Measurements from ENCODE around the gene ZNF304.
A peak's percentile ranks its signal among the peaks of the same experiment; 100 is the strongest.

ZNF304 gene

GRCh38 chr19:57319869-57320179 is 31.2 kb upstream of the ZNF304 start:
- CTCF ChIA-PET: no interaction called here

DNA sequence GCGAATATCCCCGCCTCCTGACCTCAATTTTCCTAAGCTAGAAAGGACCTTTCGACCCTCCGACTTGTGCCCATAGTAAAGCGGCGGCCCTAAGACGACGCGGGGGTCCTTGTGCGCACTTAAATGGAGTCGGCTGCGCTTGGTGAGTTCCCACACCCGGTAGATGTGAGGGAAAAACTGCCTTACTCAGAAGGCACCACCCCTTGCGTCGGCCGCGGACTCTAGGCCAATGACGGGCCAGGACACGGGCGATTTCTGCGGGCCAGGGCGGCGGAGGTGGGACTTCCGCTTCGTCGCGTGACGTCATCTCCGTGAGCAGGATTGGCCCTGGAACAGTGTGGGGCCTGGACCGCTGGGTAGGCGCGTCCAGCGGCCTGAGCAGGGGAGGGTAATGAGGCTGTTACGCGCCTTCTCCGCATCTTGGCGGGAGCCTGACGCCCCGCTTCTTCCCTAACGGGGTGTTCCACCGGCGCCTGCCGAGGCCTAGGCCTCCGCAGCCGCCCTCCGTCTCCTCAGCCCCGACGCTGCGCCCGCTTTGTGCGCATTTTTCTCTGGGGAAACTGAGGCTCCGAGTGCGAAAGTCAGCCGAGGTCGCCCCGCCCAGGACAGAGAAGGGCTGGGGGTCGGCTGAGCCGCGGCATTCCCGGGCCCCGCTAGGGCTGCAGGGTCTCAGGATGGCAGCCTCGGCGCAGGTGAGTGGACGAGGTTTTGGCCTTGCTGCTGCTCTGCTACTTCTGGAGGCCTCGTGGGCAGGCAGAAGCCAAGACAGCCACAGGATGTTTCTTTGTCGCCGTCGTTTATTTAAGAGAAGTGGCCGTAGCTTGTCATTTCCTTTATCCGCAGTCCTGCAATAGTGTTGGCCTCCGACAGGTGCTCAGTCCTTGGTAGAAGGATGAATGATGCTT is 30.6 kb upstream of the ZNF304 start, which contains the start of gene ZNF543:
TSS of gene ZNF543 (plus strand) at position 293 of the 905 bp plus-strand sequence. CDS start at position 675, 382 bp downstream.
- ChIA-PET CTCF (no interaction called here), POLR2A (interaction anchor here (0.6 to 1.9 kb wide), 4 partner anchors 15 to 47 kb away, joined by 3 to 9 read pairs (median 4); partner anchors contain the start of gene ZNF304)
- H3K4me3 ChIP-seq (ENCODE audit: low read depth, low read length): peak within 1 kb of the TSS; percentile 91
- peaks cover 20 to 33% of the 10 kb centered on the region in 2 experiments for H3K36me3 ChIP-seq (ENCODE audit: control insufficient read depth in 2 of 2, insufficient read depth in 1 of 2, low read length in 2 of 2)
- no peaks in the 10 kb centered on the region; the same call in 1 of the 2 replicates for H3K4me1 ChIP-seq (ENCODE audit: control insufficient read depth, insufficient read depth, low read length)
- H3K9me3 ChIP-seq (ENCODE audit: control insufficient read depth, insufficient read depth, low read depth, low read length): no peaks in the 10 kb centered on the region
- peak within 1 kb of the TSS; percentile 89 for H3K27ac ChIP-seq (ENCODE audit: extremely low read depth, low read depth, low read length)
- no peak for TF ChIP-seq ZNF175 (tag by site-specific recombination; IDR thresholded peaks at IDR 0.05)
- TF ChIP-seq ZNF677 (tag by site-specific recombination; IDR thresholded peaks at IDR 0.05): no peak
- TF ChIP-seq GFI1B (tag by site-specific recombination; IDR thresholded peaks at IDR 0.05): no peak
- TF ChIP-seq, protein P1, sequence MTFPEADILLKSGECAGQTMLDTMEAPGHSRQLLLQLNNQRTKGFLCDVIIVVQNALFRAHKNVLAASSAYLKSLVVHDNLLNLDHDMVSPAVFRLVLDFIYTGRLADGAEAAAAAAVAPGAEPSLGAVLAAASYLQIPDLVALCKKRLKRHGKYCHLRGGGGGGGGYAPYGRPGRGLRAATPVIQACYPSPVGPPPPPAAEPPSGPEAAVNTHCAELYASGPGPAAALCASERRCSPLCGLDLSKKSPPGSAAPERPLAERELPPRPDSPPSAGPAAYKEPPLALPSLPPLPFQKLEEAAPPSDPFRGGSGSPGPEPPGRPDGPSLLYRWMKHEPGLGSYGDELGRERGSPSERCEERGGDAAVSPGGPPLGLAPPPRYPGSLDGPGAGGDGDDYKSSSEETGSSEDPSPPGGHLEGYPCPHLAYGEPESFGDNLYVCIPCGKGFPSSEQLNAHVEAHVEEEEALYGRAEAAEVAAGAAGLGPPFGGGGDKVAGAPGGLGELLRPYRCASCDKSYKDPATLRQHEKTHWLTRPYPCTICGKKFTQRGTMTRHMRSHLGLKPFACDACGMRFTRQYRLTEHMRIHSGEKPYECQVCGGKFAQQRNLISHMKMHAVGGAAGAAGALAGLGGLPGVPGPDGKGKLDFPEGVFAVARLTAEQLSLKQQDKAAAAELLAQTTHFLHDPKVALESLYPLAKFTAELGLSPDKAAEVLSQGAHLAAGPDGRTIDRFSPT (tag by site-specific recombination; IDR thresholded peaks at IDR 0.05): no peak
- peak; percentile 89 for TF ChIP-seq ZNF10 (tag by site-specific recombination; IDR thresholded peaks at IDR 0.05)
- TF ChIP-seq ZNF670 (tag by site-specific recombination; IDR thresholded peaks at IDR 0.05; ENCODE audit: low read depth): no peak
- TF ChIP-seq ZSCAN23 (tag by site-specific recombination; IDR thresholded peaks at IDR 0.05): no peak
- no peak for TF ChIP-seq ZNF302 (tag by site-specific recombination; IDR thresholded peaks at IDR 0.05; ENCODE audit: low read depth)
- no peak for TF ChIP-seq ZNF148 (tag by site-specific recombination; IDR thresholded peaks at IDR 0.05; ENCODE audit: borderline replicate concordance)
- no peak for TF ChIP-seq ZNF214 (tag by site-specific recombination; IDR thresholded peaks at IDR 0.05; ENCODE audit: borderline replicate concordance)
- TF ChIP-seq ZNF24 (tag by site-specific recombination; IDR thresholded peaks at IDR 0.05): no peak
- no peak for TF ChIP-seq ZNF48 (tag by site-specific recombination; IDR thresholded peaks at IDR 0.05)
- TF ChIP-seq ZNF324 (tag by site-specific recombination; IDR thresholded peaks at IDR 0.05): no peak
- no peak for TF ChIP-seq ZNF423 (tag by site-specific recombination; IDR thresholded peaks at IDR 0.05)
- peak; percentile 23; the same call in 1 of the 2 replicates for TF ChIP-seq ZNF660 (tag by site-specific recombination; IDR thresholded peaks at IDR 0.05)
- TF ChIP-seq, protein P2, sequence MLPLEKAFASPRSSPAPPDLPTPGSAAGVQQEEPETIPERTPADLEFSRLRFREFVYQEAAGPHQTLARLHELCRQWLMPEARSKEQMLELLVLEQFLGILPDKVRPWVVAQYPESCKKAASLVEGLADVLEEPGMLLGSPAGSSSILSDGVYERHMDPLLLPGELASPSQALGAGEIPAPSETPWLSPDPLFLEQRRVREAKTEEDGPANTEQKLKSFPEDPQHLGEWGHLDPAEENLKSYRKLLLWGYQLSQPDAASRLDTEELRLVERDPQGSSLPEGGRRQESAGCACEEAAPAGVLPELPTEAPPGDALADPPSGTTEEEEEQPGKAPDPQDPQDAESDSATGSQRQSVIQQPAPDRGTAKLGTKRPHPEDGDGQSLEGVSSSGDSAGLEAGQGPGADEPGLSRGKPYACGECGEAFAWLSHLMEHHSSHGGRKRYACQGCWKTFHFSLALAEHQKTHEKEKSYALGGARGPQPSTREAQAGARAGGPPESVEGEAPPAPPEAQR (tag by site-specific recombination; IDR thresholded peaks at IDR 0.05): no peak
- TF ChIP-seq ZNF248 (tag by site-specific recombination; IDR thresholded peaks at IDR 0.05): no peak
- TF ChIP-seq ZXDB (tag by site-specific recombination; IDR thresholded peaks at IDR 0.05): peak; percentile 83

More at GRCh38 chr19:57319869-57320179, 31.2 kb upstream of the ZNF304 start:
- TF ChIP-seq ZFHX2 (tag by site-specific recombination; conservative IDR thresholded peaks at IDR 0.05): no peak
- TF ChIP-seq KLF1 (tag by site-specific recombination; IDR thresholded peaks at IDR 0.05): no peak
- TF ChIP-seq ZNF335 (tag by site-specific recombination; conservative IDR thresholded peaks at IDR 0.05): peak; percentile 26
- TF ChIP-seq SP7 (tag by site-specific recombination; IDR thresholded peaks at IDR 0.05): no peak
- TF ChIP-seq ZNF362 (tag by site-specific recombination; IDR thresholded peaks at IDR 0.05): peak; percentile 72
- TF ChIP-seq ZBTB21 (tag by site-specific recombination; IDR thresholded peaks at IDR 0.05): no peak
- TF ChIP-seq ZNF202 (tag by site-specific recombination; IDR thresholded peaks at IDR 0.05; ENCODE audit: borderline replicate concordance): no peak
- TF ChIP-seq, protein P3, sequence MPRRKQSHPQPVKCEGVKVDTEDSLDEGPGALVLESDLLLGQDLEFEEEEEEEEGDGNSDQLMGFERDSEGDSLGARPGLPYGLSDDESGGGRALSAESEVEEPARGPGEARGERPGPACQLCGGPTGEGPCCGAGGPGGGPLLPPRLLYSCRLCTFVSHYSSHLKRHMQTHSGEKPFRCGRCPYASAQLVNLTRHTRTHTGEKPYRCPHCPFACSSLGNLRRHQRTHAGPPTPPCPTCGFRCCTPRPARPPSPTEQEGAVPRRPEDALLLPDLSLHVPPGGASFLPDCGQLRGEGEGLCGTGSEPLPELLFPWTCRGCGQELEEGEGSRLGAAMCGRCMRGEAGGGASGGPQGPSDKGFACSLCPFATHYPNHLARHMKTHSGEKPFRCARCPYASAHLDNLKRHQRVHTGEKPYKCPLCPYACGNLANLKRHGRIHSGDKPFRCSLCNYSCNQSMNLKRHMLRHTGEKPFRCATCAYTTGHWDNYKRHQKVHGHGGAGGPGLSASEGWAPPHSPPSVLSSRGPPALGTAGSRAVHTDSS (tag by site-specific recombination; IDR thresholded peaks at IDR 0.05): no peak
- Histone ChIP-seq H3K9me3 (ENCODE audit: control insufficient read depth, insufficient read depth, low read depth, low read length) (no peaks in the 10 kb centered on the region), H3K4me1 (ENCODE audit: control insufficient read depth, insufficient read depth, low read length) (no peaks in the 10 kb centered on the region; the same call in 1 of the 2 replicates), H3K36me3 (ENCODE audit: control insufficient read depth in 2 of 2, insufficient read depth in 1 of 2, low read length in 2 of 2) (peaks cover 15 to 27% of the 10 kb centered on the region in 2 experiments), H3K4me3 (ENCODE audit: low read depth, low read length) (peak overlapping the region; percentile 91), H3K27ac (ENCODE audit: extremely low read depth, low read depth, low read length) (peak overlapping the region; percentile 89)
- POLR2A ChIA-PET: interaction anchor here (0.6 to 1.0 kb wide), 3 partner anchors 16 to 47 kb away, joined by 3 to 5 read pairs (median 3); no protein-coding TSS in a partner anchor
